ENCODE results near the gene SLC35F4. TPM values are rescaled to one million over a fixed set of nuclear protein-coding genes. Genes with fewer than 3 reads are reported as not detected.

SLC35F4 gene
- total and polyA plus RNA-seq, 12 donors = 0.22 TPM; not detected in 11

DNA sequence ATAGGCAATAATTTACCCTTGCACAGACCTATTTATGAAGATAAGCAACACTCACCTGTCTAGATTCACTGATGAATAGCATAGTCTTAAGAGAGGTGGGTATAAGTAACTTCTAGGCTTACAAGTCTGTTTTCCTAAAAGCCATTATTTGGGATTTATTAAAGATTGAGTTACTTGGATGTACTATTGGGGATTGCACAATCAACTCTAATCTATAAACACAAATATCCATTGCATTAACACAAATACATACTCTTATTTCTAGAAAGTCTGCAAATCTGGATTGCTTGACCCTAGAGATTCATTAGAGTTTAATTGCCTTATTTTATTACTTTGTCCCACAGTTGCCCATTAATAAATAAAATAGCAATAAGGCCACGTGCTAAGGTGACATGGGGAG lies 224.1 kb downstream of the SLC35F4 start:
- WGBS, 4 donors = 30 to 49% (median 40%) methylated on average over 1 of the region's 1 CpG
- no peaks in the 10 kb centered on the region for H3K36me3 ChIP-seq (replicated peaks in 1 of 2)
- intact Hi-C loops (cut with DNase I) = no loop called here
- H3K4me1 ChIP-seq (replicated peaks in 1 of 2) = no peaks in the 10 kb centered on the region
- no peak overlapping the region for H3K27ac ChIP-seq
- TF ChIP-seq, protein P1, sequence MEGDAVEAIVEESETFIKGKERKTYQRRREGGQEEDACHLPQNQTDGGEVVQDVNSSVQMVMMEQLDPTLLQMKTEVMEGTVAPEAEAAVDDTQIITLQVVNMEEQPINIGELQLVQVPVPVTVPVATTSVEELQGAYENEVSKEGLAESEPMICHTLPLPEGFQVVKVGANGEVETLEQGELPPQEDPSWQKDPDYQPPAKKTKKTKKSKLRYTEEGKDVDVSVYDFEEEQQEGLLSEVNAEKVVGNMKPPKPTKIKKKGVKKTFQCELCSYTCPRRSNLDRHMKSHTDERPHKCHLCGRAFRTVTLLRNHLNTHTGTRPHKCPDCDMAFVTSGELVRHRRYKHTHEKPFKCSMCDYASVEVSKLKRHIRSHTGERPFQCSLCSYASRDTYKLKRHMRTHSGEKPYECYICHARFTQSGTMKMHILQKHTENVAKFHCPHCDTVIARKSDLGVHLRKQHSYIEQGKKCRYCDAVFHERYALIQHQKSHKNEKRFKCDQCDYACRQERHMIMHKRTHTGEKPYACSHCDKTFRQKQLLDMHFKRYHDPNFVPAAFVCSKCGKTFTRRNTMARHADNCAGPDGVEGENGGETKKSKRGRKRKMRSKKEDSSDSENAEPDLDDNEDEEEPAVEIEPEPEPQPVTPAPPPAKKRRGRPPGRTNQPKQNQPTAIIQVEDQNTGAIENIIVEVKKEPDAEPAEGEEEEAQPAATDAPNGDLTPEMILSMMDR (IDR thresholded peaks at IDR 0.05) = no peak
- TF ChIP-seq POLR2A (IDR thresholded peaks at IDR 0.05) = no peak
- H3K27me3 ChIP-seq = no peaks in the 10 kb centered on the region
- H3K9me3 ChIP-seq (replicated peaks in 1 of 3) = no peaks in the 10 kb centered on the region
- H3K4me3 ChIP-seq = no peak overlapping the region
- no peak for DNase-seq

DNA sequence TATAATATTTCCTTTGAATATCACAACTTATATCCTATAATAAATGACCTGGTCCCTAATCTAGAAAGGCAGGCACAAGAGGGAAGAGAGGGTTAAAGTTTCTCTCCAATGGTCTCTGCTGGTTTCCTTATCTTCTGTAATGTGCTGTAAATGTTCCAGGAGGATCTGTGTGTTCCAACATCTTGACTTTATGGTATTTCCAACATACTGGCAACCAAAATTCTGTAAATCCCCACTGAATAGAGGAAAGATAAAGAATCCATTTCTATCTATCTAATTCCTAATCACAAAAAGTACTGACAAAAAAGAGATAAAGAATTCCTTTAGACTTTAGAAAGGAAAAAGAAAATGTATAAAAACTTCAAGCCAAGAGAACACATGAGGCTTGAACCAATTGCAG lies 225.9 kb downstream of the SLC35F4 start:
- no peak for TF ChIP-seq POLR2A (IDR thresholded peaks at IDR 0.05)
- TF ChIP-seq, protein P1 (IDR thresholded peaks at IDR 0.05) = no peak
- DNase-seq = no peak
- Histone ChIP-seq H3K27ac (no peak overlapping the region), H3K9me3 (replicated peaks in 1 of 3) (no peaks in the 10 kb centered on the region), H3K27me3 (no peaks in the 10 kb centered on the region), H3K4me1 (replicated peaks in 1 of 2) (no peaks in the 10 kb centered on the region), H3K36me3 (replicated peaks in 1 of 2) (no peaks in the 10 kb centered on the region), H3K4me3 (no peak overlapping the region)
- intact Hi-C loops (cut with DNase I) = no loop called here

DNA sequence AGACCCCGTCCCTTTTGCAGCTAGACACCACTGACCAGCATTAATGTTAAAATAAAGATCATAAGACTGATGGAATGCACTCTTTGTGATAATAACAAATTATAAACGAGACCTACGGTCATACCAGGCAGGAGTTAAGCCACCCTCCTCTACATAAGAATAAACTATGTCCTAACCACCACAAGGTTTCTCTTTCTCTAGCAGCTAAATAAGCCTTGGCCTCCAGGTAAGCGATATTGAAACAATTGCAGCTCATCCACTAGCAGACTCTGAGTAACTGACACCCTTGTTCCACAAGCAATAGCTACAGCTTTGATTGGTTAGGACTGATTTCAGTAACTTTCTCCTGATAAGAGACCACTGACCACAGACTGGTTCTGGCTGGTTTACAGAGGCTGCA lies 228.0 kb downstream of the SLC35F4 start:
- WGBS, 4 donors = 66 to 84% (median 77%) methylated on average over 4 of the region's 4 CpGs
- no peak overlapping the region for H3K27ac ChIP-seq
- no peak for DNase-seq
- TF ChIP-seq, protein P1 (IDR thresholded peaks at IDR 0.05) = no peak
- no peak for TF ChIP-seq POLR2A (IDR thresholded peaks at IDR 0.05)
- no peaks in the 10 kb centered on the region for H3K9me3 ChIP-seq (replicated peaks in 1 of 3)
- intact Hi-C loops (cut with DNase I) = no loop called here
- no peaks in the 10 kb centered on the region for H3K36me3 ChIP-seq (replicated peaks in 1 of 2)
- no peak overlapping the region for H3K4me3 ChIP-seq
- no peaks in the 10 kb centered on the region for H3K27me3 ChIP-seq
- H3K4me1 ChIP-seq (replicated peaks in 1 of 2) = no peaks in the 10 kb centered on the region

DNA sequence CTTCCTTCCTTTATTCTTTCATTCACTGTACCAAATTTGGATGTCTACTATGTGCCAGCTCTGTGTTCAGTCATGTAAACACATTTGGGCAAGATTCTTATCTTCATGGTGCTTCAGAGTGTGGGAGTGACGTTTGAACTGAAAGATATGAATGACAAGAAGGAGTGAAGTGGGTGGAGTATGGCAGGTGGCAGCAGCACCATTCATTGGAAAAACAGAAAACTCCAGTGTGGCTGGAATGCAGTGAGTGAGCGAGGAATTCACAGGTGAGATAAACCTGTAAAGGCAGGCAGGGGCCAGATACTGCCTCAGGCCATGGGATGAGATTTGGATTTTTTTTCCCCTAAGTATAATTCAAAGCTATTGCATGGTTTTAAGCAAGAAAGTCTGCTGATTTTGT lies 231.6 kb downstream of the SLC35F4 start:
- Histone ChIP-seq H3K4me3 (no peak overlapping the region), H3K9me3 (replicated peaks in 1 of 3) (no peaks in the 10 kb centered on the region), H3K27me3 (no peaks in the 10 kb centered on the region), H3K27ac (no peak overlapping the region), H3K36me3 (replicated peaks in 1 of 2) (no peaks in the 10 kb centered on the region), H3K4me1 (replicated peaks in 1 of 2) (no peaks in the 10 kb centered on the region)
- TF ChIP-seq POLR2A (IDR thresholded peaks at IDR 0.05) = no peak
- TF ChIP-seq, protein P1 (IDR thresholded peaks at IDR 0.05) = no peak
- 56 to 61% (median 58%) methylated on average over 2 of the region's 2 CpGs for WGBS, 4 donors
- intact Hi-C loops (cut with DNase I) = no loop called here
- DNase-seq = no peak

All from adrenal gland (tissue), 12 donors.